ENCODE results near the gene ZNF408.
"Not testable (repeated sequence)": the region's sequence is repeated elsewhere in the genome, so short reads cannot be mapped to it uniquely, and the experiment has no call there.

ZNF408 gene

DNA sequence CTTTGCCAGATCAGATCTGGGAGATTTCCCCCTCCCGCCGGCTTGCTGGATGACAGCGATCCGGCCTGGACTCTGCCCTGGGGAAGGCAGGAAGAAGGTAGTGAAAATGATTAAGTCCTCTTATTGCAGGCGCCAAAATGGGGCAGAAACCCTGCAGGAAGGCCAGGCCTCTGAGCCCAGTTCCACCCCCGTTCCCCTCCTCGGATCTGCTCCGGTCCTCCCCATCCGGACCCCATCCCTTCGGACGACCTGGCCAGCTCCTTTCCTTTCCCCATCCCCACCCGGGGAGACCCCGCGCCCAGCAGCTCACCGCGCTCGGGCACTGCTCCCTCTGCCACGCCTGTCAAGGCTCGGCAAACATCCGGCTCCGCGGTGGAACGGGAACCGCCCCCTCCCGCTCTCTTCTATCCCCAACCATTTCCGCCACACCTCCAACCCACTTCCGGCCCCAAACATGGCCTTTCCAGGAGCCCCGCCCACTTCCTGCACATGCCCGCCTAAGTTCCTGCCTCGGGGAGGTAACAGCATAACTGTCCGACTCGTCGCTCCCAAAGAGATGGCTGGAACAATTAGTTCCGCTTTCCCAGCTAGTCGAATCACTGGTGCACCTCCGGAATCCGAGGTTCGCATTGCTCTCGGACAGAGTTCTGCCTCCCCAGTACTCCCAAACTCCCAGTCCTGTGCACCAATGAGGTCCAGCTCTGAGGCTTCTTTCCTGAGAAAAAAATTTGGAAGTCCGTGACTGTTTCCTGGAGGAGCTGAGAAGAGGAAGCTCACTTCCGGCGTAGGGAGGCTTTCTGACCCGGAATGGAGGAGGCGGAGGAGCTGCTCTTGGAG is at the start of gene ZNF408, which contains the start of gene ARHGAP1:
TSS of gene ZNF408 (plus strand) at position 791 of the 837 bp plus-strand sequence. CDS start at position 808, 17 bp downstream.
TSS of gene ARHGAP1 (minus strand) at position 379 of the 837 bp plus-strand sequence. CDS start 4,512 bp downstream, outside the sequence.
- peak; percentile 97 to 99 (median 97) for DNase-seq (ENCODE audit: low read depth in 3 of 3, low spot score in 1 of 3)

DNA sequence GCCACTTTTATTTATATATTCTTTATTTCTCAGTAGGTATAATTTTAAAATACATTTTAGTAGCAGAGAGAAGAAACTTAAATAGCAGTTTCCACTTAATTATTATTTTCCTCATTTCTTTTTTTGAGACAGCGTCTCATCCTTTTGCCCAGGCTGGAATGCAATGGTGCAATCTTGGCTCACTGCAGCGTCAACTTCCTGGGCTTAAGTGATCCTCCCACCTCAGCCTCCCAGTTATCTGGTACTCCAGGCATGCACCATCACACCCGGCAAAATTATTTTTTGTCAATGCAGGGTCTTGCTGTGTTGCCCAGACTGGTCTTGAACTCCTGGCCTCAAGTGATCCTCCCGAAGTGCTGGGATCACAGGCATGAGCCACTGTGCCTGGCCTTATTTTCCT is 45.2 kb upstream of the ZNF408 start:
- DNase-seq (ENCODE audit: low read depth in 3 of 3, low spot score in 1 of 3), result no peak

DNA sequence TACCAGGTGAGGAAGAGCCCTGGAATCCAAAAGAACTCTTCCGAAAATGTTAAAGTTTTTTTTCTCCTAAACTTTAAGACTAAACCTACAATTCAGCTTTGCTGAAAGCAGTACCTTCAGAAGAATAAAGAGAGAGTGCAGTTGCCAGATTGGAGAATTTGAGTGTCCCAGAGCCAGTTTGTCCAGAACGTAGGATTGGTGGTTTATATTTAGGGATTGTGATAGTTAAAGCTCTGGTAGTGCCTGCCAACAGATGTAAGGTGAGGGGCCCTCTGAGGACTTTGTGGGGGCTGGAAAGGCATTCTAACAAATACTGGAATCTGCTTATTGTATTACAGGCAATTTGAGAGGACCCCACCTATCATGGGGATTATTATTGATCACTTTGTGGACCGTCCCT is 43.6 kb upstream of the ZNF408 start:
- no peak for DNase-seq (ENCODE audit: low read depth in 3 of 3, low spot score in 1 of 3)

GRCh38 chr11:46658259-46658658 is 42.6 kb upstream of the ZNF408 start:
- no peak for DNase-seq (ENCODE audit: low read depth in 3 of 3, low spot score in 1 of 3)

DNA sequence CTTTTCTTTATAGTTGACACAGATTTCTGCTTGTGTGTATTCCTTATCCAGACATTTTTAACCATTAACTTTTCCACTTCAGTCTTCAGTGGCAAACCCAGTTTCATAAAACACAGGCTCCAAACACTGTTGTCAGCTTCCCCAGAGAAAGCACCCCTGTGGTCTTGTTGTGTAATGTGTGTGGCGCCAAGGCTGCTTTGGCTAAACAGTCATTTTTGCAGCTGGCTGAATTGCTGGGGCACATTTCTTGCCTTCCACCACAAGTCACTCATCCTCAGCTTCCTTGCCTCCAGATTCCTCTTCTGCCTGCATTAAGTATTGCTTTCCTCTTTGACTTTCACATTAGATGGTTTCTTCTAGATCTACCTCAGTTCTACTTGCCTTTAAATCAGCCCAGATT is 40.9 kb upstream of the ZNF408 start:
- DNase-seq (ENCODE audit: low read depth in 3 of 3, low spot score in 1 of 3), result no peak

DNA sequence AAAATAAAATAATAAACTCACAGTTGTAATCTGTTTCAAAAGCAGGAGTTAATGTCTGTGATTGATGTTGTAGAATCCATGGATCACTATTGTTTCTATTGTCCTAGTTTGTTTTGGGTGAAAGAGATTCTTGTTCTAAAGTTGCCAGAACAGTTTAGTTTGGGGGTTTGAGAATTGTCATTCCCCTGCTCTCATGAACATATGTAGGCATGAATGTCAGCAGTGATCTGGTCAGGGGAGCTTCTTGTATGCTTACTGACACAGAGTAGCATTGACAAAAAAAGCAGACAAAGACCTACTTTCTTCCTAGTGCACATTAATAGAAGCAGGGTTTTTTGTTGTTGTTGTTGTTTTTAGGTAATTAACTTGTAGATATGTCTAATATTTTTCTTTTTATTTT is 39.0 kb upstream of the ZNF408 start:
- DNase-seq (ENCODE audit: low read depth in 3 of 3, low spot score in 1 of 3), result no peak

DNA sequence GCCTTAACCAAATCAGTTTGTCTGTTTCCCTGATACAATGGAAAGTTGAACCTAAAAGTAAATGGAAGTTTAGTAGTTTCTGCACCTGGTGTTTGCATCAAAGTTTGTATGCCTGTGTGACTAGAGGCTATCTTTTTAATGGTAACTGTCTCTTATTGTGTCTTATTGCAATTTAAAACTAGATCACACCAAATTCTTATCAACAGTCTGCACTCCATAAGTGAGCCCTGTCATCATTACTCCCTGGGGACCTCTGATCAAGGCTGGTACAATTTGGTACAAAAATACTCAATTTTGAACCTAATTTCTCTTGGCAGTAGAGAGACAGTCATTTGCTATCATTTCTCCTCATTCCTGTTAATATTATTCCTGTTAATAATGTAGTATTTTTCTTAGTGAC is 38.5 kb upstream of the ZNF408 start:
- no peak for DNase-seq (ENCODE audit: low read depth in 3 of 3, low spot score in 1 of 3)

- no peak for DNase-seq (ENCODE audit: low read depth in 3 of 3, low spot score in 1 of 3)
Observed at GRCh38 chr11:46663277-46663940, 37.4 kb upstream of the ZNF408 start.

GRCh38 chr11:46664612-46665011 is 36.2 kb upstream of the ZNF408 start:
- no peak for DNase-seq (ENCODE audit: low read depth in 3 of 3, low spot score in 1 of 3)

GRCh38 chr11:46665356-46665755 is 35.5 kb upstream of the ZNF408 start:
- DNase-seq (ENCODE audit: low read depth in 3 of 3, low spot score in 1 of 3), result no peak

- no peak for DNase-seq (ENCODE audit: low read depth in 3 of 3, low spot score in 1 of 3)
Observed at GRCh38 chr11:46666516-46666915, 34.3 kb upstream of the ZNF408 start.

DNA sequence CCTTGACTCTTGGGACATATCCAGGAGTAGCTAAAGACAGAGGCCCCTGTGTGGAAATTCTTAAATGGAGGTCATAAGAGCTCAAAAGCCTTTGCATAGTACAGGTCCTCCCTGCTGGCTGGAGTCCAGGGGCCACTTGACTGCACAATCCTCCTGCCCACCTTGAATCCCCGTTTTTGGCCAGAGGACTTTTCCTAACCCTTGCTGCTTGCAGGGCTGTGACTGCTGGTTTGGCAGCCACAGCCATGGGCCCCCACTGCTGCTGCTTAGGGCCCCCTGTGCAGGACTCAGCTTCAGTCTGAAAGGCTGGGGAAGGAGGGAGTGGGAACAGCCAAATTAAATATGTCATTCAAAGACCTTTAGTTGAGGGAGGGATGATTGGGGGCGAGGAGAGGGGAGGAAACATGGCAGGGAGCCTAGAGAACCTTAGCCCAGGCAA is 33.8 kb upstream of the ZNF408 start:
- DNase-seq (ENCODE audit: low read depth in 3 of 3, low spot score in 1 of 3), result no peak

DNA sequence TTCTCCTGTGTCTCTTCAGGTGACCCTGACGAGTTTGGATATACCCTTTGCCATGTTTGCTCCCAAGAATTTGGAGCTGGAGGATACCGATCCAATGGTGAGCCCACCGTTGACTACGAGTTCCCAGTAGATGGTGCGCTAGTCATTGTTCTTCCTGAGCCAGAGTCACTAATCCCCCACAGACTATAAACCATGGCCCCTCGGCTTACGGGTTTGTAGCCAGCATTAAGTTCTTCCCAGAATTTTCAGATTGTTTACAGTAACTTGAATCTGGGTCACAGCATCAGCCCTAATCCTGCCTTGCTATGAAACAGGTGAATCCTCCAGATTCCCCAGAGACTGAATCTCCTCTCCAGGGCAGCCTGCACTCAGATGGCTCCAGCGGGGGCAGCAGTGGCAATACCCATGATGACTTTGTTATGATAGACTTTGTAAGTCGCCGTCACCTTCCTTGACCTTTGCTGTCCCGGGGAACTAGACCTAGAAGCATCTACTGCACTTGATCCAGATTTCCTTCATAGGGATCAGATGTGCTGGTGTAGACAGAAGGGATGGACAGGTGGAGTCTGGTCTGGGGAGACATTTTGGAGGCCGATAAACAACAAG is 32.2 kb upstream of the ZNF408 start:
- no peak for DNase-seq (ENCODE audit: low read depth in 3 of 3, low spot score in 1 of 3)

DNA sequence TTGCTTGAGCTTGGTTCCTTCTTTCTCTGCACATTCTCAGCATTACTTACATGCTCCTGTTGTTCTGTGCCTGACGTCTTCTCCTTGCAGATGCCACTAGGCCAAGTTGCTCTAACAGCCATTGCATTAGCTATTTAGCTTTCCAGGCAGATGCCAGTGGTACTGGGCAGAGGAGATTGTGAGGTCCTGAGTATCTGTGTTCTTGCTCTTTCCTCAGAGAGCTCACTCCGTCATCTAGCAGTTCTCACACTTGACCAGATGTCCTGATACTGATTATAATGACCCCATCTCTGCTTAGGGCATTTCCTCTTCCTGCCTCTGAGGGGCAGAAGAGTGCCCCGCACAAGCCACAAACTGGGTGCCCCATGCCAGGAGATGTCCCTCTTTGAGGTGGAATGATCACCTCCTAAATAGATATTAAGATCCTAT is 31.1 kb upstream of the ZNF408 start:
- DNase-seq (ENCODE audit: low read depth in 3 of 3, low spot score in 1 of 3), result no peak

DNA sequence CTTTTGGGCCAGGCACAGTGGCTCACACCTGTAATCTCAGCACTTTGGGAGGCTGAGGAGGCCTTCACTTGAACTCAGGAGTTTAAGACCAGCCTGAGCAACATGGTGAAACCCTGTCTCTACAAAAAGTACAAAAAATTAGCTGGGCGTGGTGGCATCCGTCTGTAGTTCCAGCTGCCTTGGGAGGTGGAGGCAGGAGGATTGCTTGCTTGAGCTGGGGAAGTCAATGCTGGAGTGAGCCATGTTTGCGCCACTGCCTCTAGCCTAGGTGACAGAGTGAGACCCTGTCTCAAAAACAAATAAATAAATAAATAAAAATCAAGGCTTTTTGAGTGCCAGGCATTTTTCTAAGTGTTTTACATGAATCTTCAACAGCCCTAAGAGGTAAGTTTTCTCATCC is 30.3 kb upstream of the ZNF408 start:
- not testable (repeated sequence) for DNase-seq (ENCODE audit: low read depth in 3 of 3, low spot score in 1 of 3)

- DNase-seq (ENCODE audit: low read depth in 3 of 3, low spot score in 1 of 3), result no peak
Observed at GRCh38 chr11:46671958-46672315, 28.9 kb upstream of the ZNF408 start.

DNA sequence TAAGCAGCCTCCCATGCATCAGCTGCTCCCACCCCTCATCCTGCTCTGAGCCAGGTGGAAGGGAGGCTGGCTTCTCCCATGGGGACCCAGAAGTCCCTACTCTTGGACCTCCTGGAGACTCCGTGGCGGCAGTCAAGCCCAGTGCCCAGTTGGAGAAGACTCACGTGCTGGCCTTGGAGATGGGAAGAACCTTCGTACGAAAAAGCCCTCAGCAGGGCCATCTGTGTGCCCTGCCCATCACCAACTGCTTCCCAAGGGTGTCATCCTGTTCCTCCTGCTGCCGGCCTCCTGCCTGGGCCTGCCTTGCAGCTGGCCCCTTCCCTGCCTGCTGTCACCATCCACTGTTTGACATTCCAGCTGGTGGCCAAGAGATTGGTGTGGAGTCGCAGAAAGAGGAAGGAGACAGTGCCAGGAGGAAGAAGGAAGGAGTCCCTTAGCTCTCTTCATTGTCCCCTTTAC is 28.4 kb upstream of the ZNF408 start:
- no peak for DNase-seq (ENCODE audit: low read depth in 3 of 3, low spot score in 1 of 3)

DNA sequence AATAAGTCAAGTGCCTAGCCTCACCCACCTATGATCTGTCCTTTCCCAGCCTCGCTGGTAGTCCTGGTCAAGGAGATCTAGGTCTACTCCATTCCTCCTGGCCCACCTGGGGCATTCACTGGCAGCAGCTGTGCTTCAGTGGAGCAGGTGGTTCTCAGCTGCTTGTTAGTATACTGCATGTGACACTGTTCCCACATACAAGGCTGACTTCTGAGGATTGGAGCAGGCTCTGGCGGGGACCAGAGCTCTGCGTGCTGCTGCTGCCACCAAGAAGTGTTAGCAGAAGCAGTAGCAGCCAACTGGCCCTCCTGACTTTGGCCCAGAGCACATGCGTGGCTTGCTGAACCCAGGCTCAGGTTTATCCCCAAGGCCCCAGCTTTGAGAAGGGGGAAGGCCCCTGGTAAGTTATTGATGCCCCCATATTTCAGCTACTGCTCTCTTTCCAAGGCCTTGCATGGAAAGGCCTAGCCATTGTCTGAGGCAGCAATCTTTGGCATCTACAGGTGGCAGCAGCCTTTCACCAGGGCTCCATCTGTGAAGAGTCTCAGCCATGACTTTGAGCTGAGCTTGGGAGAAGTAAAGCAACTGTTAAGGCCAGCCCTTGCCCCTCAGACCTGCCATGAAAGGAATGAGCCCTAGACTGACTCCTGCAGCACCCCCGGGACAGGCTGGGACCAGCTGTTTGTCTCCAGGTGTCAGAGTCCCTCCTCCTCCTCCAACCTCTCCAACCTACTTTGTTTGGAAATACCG is 26.9 kb upstream of the ZNF408 start:
- DNase-seq (ENCODE audit: low read depth in 3 of 3, low spot score in 1 of 3), result no peak

GRCh38 chr11:46674463-46675287 is 26.2 kb upstream of the ZNF408 start:
- no peak for DNase-seq (ENCODE audit: low read depth in 3 of 3, low spot score in 1 of 3)

GRCh38 chr11:46675288-46675851 is 25.5 kb upstream of the ZNF408 start:
- no peak for DNase-seq (ENCODE audit: low read depth in 3 of 3, low spot score in 1 of 3)

All from stimulated activated CD4-positive, alpha-beta T cell treated with anti-CD3 and anti-CD28 coated beads, TNF-alpha, amount 100 ng/mL, for 1 hour (primary cell).